Activated T-cell treated with anti-CD3 and anti-CD28 coated beads, Interleukin-2, amount 50 U/mL, for 48 hours (primary cell): ENCODE data around the gene ALG11.

ENCODE experiments used
- DNase-seq, 2 experiments: peaks; one replicate each; pipeline ENCODE4 v3.0.0-alpha.2; 2020

ALG11 gene

GRCh38 chr13:51997641-51998330 lies 14.4 kb upstream of the ALG11 start:
- DNase-seq: no peak

- no peak for DNase-seq
Observed at GRCh38 chr13:51998723-51999509, 13.3 kb upstream of the ALG11 start.

DNA sequence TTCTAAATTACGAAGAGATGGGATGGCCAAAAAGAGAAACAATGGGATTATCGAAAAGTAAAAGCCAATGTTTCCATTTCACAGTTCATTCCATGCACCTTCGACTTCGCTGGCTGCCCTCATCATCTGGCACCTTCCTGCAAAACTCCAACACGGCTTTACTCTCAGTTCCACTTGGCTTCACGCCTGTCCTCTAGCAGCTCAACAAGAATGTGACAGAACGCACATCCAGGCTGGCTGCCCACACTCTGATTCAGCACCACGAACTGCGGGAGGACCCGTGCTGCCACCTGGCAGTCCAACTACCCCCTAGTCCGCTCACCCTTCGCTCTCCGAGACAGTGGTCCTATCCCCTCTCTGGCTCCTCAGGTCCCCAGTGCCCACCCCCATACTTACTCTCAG lies 12.7 kb upstream of the ALG11 start:
- no peak for DNase-seq

GRCh38 chr13:51999921-52000320 lies 12.3 kb upstream of the ALG11 start:
- no peak for DNase-seq

DNA sequence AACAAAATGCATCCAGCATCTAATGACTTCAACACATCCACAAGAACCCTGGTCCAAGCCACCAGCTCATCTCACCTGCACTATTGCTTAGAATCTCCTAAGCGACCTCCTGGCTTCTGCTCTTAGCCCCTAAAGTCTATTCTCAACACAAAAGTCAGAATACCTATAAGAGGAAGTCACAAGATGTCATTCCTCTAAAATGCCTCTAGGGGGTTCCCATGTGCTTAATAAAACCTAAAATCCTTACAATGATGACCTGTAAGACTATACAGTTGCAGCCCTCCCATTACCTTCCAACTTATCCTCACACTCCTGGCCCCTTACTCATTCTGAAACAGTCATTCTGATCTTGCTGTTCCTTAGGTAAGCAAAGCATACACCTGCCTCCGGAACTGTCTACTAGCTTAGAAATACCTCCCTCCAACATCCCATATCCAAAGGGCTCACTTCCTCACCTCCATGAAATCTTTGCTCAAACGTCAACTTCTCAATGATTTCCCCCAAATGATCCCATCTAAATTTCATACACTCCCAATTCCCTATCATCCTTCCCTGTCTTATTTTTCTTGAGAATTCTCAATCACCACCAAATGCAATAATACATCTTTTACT lies 11.0 kb upstream of the ALG11 start:
- DNase-seq: no peak

- no peak for DNase-seq
Observed at GRCh38 chr13:52002361-52002760, 9.8 kb upstream of the ALG11 start.

DNA sequence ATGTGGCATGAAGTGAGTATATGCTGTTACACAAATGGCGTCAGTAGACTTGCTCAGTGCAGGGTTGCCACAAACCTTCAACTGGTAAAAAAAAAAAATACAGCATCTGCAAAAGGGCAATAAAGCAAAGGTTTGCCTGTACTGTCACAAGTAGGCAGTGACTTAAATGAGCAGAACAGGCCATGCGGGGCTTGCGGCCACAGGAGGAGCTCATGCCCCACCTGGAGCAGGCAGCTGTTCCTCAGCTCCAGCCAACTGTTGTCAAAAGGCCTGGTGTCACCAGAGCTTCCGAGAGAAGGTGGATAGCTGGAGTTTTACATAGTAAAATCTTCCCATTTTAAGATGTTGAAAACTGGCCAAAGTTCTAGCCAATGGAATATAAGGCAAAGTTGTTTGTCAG lies 8.7 kb upstream of the ALG11 start:
- no peak for DNase-seq

DNA sequence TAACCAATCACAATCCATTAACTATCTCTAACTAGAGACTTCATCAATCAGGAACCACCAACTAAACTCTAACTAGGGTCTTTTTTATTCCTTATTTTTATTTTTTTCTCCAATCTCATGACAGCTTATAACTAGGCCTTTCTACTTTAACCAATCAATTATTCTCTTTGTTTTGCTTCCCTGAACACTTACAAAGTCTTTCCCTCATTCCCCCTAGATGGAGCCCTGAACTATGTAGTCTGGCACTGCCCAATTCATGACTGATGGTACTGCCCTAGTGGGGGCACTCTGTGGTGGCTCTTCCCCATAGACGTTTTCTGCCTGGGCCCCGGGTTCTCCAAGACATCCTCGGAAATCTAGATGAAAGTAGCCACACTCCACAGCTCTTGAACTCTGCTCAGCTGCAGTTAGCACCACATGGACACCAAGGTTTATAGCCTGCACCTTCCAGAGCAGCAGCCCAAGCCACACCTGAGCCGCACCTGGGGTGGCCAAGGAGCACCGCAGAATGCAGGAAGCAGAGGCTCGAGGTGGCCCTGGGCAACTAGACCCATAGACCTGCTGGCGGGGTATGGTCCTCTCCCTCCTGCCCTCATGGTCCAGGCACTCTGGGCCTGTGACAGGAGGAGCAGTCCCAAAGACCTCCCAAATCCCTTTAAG lies 7.6 kb upstream of the ALG11 start:
- DNase-seq: no peak

- no peak for DNase-seq
Observed at GRCh38 chr13:52005841-52006522, 6.2 kb upstream of the ALG11 start.

DNA sequence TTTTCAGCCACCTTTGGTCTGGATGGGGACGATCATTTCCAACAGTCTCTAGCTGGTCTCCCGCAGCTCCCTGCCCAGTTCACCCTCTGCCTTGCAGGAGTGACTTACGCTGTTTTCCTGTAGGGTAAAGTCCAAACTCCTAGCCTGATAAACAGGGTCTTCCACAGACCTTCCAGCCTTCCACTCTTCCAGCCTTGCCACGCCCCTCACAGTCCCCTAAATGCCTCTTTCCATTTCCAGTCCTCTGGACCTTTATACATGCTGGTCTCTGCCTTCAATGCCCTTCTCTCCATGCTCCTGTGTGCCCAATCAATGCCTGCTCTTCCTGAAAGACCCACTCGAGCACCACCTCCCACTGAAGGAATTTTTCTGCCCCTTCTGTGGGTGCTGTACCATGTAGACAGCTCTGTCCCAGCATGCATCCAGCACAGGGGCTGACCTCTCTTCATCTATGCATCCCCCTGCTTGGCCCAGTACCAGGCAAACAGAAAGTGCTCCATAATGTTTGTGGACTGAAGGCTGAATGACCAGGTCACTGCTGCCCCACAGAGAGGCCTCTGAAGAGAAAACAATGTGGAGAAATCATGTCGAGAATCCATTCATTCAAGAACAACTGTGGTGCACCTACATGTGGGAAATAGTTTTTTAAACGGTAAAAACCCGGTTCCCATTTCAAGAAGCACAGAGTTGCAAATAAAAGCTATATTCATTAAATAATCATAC lies 5.5 kb upstream of the ALG11 start:
- DNase-seq: no peak

DNA sequence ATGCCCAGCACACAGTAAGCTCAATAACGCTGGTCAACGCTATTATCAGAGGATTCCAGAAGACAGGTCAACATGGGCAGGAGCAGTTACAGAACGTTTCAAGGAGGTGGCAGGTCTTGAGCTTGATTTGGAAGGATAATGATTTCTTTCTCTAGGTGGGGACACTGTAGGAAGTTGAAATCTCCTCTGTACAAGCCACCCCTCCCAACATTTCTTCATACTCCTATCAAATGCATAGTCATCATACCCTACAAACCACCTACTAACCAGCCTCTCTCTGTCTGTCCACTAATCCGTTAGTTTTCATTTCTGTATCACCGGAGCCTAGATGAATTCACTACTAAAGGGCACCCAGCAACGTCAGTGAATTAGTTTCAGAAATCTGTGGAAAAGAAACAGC lies 2.3 kb upstream of the ALG11 start:
- no peak for DNase-seq

DNA sequence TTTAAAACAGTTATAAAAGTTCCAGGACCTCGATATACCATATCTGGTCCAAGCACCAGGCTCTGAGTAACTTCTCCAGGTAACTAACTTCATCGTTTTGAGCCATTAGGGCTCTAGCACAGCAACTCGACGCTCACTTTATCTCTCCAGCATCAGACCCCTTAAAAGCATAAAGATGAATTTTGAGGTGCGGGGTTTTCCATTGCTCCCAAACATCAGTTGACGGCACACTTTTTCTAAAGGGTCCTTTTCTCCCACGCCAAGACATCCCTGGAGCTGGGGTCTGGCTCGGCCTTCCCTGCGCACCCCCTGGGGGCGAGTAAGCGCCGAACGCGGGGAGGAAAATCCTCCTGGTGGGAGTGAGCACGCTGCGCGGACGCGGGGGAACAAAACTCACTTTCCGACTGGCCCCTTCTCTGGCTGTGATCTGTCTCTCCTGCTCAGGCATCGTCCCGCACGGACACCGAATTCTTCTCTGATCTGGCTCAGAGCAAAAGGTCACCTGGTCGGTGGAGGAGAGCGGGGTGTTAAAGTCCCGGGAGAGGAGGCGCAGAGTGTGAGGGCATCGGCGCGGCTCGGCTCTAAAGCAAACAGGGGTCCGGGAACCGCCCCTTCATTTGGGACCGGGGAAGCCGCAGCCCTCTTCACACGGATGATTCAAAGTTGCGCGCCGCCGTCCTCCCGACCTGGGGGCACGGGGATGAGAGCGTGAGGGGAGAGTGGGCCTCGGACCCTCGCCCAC lies 1.1 kb upstream of the ALG11 start, which contains the start of gene ATP7B:
TSS of gene ATP7B (minus strand) at position 561 of the 742 bp plus-strand sequence. CDS start at position 448, 113 bp downstream.
- DNase-seq: peak; percentile 41 to 56

DNA sequence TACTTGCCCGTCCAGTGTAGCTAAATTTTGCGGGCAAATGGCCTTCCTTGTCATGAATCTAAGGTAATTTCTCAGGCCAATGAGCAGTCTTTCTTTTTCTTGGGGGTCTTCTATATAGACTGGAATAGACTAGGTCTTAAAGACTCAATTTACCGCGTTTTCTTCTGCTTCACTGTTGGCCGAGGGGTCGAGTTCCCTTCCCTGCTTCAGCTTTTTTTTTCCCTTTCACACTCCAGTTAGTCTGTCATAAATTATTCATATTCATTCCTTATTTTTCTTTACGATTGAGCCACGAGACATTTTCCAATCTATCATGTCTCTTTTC lies 276 bp downstream of the ALG11 start:
- DNase-seq: no peak

DNA sequence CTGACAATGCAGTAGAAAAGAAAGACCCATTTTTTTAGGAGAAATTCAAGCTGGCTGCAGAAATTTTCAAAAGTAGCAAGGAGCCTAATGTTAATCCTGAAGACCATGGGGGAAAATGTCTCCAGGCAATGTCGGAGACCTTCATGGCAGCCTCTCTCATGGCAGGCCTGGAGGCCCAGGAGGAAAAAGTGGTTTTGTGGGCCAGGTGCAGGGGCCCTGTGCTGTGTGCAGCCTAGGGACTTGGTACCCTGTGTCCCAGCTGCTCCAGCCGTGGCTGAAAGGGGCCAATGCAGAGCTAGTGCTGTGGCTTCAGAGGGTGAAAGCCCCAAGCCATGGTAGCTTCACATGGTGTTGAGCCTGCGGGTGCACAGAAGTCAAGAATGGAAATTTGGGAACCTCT lies 4.1 kb downstream of the ALG11 start:
- DNase-seq: no peak

GRCh38 chr13:52020191-52020590 lies 8.0 kb downstream of the ALG11 start:
- DNase-seq: no peak

DNA sequence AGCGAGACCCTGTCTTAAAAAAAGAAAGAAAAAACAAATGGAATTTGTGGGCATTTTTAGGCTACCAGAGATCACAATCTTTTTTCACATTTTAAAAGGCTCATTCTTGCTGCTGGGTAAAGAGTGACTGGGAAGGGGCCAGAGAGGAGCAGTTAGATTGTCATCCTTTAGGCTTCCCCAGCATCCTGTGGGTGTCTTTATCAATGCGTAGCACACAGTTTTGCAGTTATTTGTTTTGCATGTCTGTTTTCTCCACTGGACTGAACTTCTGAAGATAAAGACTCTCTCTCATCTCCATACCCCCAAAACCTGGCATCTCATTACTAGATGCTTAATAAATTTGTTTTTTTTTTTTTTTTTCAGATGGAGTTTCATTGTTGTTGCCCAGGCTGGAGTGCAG lies 10.2 kb downstream of the ALG11 start:
- DNase-seq: no peak

DNA sequence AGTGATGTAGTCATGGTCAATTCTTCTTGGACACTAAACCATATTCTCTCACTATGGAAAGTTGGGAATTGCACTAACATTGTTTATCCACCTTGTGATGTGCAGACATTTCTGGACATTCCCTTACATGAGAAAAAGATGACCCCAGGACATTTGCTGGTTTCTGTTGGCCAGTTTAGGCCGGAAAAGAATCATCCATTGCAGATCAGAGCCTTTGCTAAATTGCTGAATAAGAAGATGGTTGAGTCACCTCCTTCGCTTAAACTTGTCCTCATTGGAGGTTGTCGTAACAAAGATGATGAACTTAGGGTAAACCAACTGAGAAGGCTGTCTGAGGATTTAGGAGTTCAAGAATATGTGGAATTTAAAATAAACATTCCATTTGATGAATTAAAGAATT lies 12.3 kb downstream of the ALG11 start, which contains the start of gene UTP14C:
TSS of gene UTP14C (plus strand) at position 211 of the 400 bp plus-strand sequence. CDS start 4,114 bp downstream, outside the sequence.
- no peak for DNase-seq

GRCh38 chr13:52025475-52026245 lies 13.5 kb downstream of the ALG11 start:
- no peak for DNase-seq

GRCh38 chr13:52026246-52026626 lies 14.0 kb downstream of the ALG11 start:
- DNase-seq: no peak

DNA sequence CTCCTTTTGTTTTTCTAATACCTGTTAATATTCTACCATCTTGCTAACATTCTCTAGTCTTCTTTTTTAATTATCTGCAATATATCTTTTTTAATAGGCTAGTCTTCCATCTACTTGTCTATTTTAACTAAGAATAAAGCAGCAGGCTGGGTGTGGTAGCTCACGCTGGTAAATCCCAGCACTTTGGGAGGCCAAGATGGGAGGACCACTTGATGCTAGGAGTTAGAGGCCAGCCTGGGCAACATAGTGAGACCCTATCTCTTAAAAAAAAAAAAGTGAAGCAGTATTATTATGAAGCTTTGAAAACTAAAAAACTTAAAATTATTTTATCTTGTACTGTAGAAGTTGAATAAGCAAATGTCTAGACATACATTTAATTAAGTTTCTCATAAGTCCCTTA lies 15.6 kb downstream of the ALG11 start:
- DNase-seq: no peak

- no peak for DNase-seq
Observed at GRCh38 chr13:52029569-52029968, 17.4 kb downstream of the ALG11 start.
